ENCODE results near the gene REEP6.

DNA sequence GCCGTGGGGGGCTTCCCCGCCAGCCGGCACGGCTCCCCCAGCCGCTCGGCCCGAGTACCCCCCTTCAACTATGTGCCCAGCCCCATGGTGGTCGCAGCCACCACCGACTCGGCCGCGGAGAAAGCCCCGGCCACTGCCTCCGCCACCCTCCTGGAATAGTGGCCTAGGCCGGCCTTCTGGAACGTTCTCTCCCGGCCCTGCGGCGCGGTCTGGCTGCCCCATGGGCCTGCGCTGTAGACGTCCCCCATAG lies 21.0 kb upstream of the REEP6 start:
- TF ChIP-seq, protein P1, sequence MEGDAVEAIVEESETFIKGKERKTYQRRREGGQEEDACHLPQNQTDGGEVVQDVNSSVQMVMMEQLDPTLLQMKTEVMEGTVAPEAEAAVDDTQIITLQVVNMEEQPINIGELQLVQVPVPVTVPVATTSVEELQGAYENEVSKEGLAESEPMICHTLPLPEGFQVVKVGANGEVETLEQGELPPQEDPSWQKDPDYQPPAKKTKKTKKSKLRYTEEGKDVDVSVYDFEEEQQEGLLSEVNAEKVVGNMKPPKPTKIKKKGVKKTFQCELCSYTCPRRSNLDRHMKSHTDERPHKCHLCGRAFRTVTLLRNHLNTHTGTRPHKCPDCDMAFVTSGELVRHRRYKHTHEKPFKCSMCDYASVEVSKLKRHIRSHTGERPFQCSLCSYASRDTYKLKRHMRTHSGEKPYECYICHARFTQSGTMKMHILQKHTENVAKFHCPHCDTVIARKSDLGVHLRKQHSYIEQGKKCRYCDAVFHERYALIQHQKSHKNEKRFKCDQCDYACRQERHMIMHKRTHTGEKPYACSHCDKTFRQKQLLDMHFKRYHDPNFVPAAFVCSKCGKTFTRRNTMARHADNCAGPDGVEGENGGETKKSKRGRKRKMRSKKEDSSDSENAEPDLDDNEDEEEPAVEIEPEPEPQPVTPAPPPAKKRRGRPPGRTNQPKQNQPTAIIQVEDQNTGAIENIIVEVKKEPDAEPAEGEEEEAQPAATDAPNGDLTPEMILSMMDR (IDR thresholded peaks at IDR 0.05), result no peak
- TF ChIP-seq POLR2A (IDR thresholded peaks at IDR 0.05), result no peak

All from body of pancreas (tissue), 4 donors.